ENCODE data around the gene FREM1. TPM values are rescaled to one million over a fixed set of nuclear protein-coding genes. Genes with fewer than 3 reads are reported as not detected.

The FREM1 gene
- total and polyA plus RNA-seq, 2 of the 4 experiments (the other 2 are of a cell fraction) = under 0.01 TPM; not detected in 1

DNA sequence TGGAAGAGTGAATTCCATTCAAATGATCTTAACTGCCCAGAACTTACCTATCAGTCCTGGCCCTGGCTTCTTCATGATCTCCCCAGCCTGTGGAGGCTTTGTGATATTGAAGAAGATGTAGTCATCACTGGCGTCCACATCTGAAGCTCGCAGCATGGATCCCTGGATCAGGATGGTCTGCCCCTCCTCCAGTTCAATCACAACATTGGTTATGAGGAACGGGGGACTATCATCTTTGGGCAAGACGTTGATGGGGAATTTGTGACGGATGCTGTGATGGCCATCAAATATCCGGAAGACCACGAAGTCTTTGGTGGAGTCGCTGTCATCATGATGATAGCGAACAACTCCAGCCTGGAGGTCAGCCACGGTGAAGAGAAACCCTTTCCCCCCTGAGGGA is 68.0 kb downstream of the FREM1 start:
- H2BK20ac ChIP-seq (ENCODE audit: low read depth, low read length) = no peak overlapping the region
- H3K4me3 ChIP-seq (ENCODE audit: insufficient read depth, low read depth, low read length) = no peak overlapping the region
- H3K9me1 ChIP-seq (ENCODE audit: insufficient read depth, low read length) = no peaks in the 10 kb centered on the region
- H3K18ac ChIP-seq (ENCODE audit: low read depth, low read length) = no peak overlapping the region
- H3K23ac ChIP-seq (ENCODE audit: low read depth, low read length) = no peak overlapping the region
- POLR2A ChIA-PET (ENCODE audit: unreplicated experiment) = no interaction called here
- no peaks in the 10 kb centered on the region for H3K9me3 ChIP-seq (ENCODE audit: control insufficient read depth, insufficient read depth, low read length)
- no peaks in the 10 kb centered on the region for H3K36me3 ChIP-seq (ENCODE audit: control insufficient read depth, insufficient read depth, low read length)
- CTCF ChIA-PET = no interaction called here
- no peak overlapping the region for H2AK9ac ChIP-seq (replicated peaks; ENCODE audit: low read depth, low read length, poor library complexity)
- H3K27ac ChIP-seq (ENCODE audit: insufficient read depth, low read length) = no peak overlapping the region
- no peak overlapping the region for H3K9ac ChIP-seq (ENCODE audit: low read depth, low read length)
- no peak overlapping the region for H4K8ac ChIP-seq (ENCODE audit: low read depth in 2 of 2, low read length in 2 of 2)
- intact Hi-C loops (cut with micrococcal nuclease) (loop anchor here (10.0 kb wide), 1 partner anchor 1087 kb away; no protein-coding TSS in a partner anchor), in situ Hi-C loops (cut with MboI; ENCODE audit: low sequenced_read_pairs) (loop anchor here (25.0 kb wide), 1 partner anchor 295 kb away; no protein-coding TSS in a partner anchor), dilution Hi-C loops (cut with HindIII; ENCODE audit: low sequenced_read_pairs, unreplicated experiment) (no loop called here)
- H4K20me1 ChIP-seq (ENCODE audit: insufficient read depth, low read length) = no peaks in the 10 kb centered on the region
- no peak overlapping the region for H3K14ac ChIP-seq (replicated peaks; ENCODE audit: low read depth, low read length)
- H2BK120ac ChIP-seq (ENCODE audit: low read depth, low read length) = no peak overlapping the region
- no peak overlapping the region for H2AK5ac ChIP-seq (ENCODE audit: low read depth, low read length)
- no peaks in the 10 kb centered on the region for H3K4me1 ChIP-seq (ENCODE audit: control insufficient read depth, insufficient read depth, low read length)
- H3K79me1 ChIP-seq (ENCODE audit: low read depth in 1 of 2, low read length in 2 of 2) = no peaks in the 10 kb centered on the region
- no peak overlapping the region for H3K4ac ChIP-seq (ENCODE audit: low read depth, low read length)
- no peak overlapping the region for H2AFZ ChIP-seq (replicated peaks; ENCODE audit: low read length, poor library complexity)
- no CpG with 5 or more reads among the region's 10 CpGs for WGBS, 2 experiments (ENCODE audit: extremely low coverage in 2 of 2, insufficient read length in 1 of 2)
- no peak for ATAC-seq (ENCODE audit: low read depth)
- no peaks in the 10 kb centered on the region for H3K27me3 ChIP-seq (ENCODE audit: control insufficient read depth, insufficient read depth, low read length)
- no peak overlapping the region for H4K91ac ChIP-seq (ENCODE audit: insufficient read depth, low read depth, low read length)
- TF ChIP-seq SMC3 (IDR thresholded peaks at IDR 0.05; ENCODE audit: low read depth, low read length) = no peak
- TF ChIP-seq RAD21 (IDR thresholded peaks at IDR 0.05; ENCODE audit: low read length) = no peak
- TF ChIP-seq, protein P1, sequence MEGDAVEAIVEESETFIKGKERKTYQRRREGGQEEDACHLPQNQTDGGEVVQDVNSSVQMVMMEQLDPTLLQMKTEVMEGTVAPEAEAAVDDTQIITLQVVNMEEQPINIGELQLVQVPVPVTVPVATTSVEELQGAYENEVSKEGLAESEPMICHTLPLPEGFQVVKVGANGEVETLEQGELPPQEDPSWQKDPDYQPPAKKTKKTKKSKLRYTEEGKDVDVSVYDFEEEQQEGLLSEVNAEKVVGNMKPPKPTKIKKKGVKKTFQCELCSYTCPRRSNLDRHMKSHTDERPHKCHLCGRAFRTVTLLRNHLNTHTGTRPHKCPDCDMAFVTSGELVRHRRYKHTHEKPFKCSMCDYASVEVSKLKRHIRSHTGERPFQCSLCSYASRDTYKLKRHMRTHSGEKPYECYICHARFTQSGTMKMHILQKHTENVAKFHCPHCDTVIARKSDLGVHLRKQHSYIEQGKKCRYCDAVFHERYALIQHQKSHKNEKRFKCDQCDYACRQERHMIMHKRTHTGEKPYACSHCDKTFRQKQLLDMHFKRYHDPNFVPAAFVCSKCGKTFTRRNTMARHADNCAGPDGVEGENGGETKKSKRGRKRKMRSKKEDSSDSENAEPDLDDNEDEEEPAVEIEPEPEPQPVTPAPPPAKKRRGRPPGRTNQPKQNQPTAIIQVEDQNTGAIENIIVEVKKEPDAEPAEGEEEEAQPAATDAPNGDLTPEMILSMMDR (conservative IDR thresholded peaks at IDR 0.05; ENCODE audit: low read depth, low read length) = no peak
- TF ChIP-seq MAZ (IDR thresholded peaks at IDR 0.05; ENCODE audit: borderline replicate concordance, low read depth, low read length) = no peak
- TF ChIP-seq NFE2L2 (IDR thresholded peaks at IDR 0.05; ENCODE audit: low read depth, low read length) = no peak
- no peak for TF ChIP-seq RCOR1 (IDR thresholded peaks at IDR 0.05; ENCODE audit: insufficient replicate concordance, low read length)
- no peak for TF ChIP-seq RFX5 (IDR thresholded peaks at IDR 0.05; ENCODE audit: low read depth, low read length)
- TF ChIP-seq MXI1 (IDR thresholded peaks at IDR 0.05; ENCODE audit: borderline replicate concordance, low read depth, low read length) = no peak
- TF ChIP-seq, protein P2, sequence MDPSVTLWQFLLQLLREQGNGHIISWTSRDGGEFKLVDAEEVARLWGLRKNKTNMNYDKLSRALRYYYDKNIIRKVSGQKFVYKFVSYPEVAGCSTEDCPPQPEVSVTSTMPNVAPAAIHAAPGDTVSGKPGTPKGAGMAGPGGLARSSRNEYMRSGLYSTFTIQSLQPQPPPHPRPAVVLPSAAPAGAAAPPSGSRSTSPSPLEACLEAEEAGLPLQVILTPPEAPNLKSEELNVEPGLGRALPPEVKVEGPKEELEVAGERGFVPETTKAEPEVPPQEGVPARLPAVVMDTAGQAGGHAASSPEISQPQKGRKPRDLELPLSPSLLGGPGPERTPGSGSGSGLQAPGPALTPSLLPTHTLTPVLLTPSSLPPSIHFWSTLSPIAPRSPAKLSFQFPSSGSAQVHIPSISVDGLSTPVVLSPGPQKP (IDR thresholded peaks at IDR 0.05; ENCODE audit: borderline replicate concordance, low read depth, low read length) = no peak
- TF ChIP-seq POLR2A (IDR thresholded peaks at IDR 0.05; ENCODE audit: low read depth, low read length) = no peak
- TF ChIP-seq, protein P3, sequence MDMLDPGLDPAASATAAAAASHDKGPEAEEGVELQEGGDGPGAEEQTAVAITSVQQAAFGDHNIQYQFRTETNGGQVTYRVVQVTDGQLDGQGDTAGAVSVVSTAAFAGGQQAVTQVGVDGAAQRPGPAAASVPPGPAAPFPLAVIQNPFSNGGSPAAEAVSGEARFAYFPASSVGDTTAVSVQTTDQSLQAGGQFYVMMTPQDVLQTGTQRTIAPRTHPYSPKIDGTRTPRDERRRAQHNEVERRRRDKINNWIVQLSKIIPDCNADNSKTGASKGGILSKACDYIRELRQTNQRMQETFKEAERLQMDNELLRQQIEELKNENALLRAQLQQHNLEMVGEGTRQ (IDR thresholded peaks at IDR 0.05; ENCODE audit: low read depth, low read length) = no peak
- TF ChIP-seq CHD1 (IDR thresholded peaks at IDR 0.05; ENCODE audit: low read depth, low read length) = no peak
- TF ChIP-seq FOS (IDR thresholded peaks at IDR 0.05; ENCODE audit: low read depth, low read length) = no peak
- no peak for TF ChIP-seq BHLHE40 (IDR thresholded peaks at IDR 0.05; ENCODE audit: low read depth, low read length)
- no peak for TF ChIP-seq MAFK (IDR thresholded peaks at IDR 0.05; ENCODE audit: low read depth, low read length)
- TF ChIP-seq CEBPB (IDR thresholded peaks at IDR 0.05; ENCODE audit: low read depth, low read length) = no peak
- no peak overlapping the region for H4K5ac ChIP-seq (ENCODE audit: low read depth, low read length)
- no peak overlapping the region for H2BK15ac ChIP-seq (ENCODE audit: low read depth, low read length)
- BruUV-seq (replicated peaks) = no TSS peak
- H2BK5ac ChIP-seq (ENCODE audit: low read depth, low read length, poor library complexity, severe bottlenecking) = no peak overlapping the region
- H3K4me2 ChIP-seq (ENCODE audit: low read depth, low read length) = no peak overlapping the region
- no peak overlapping the region for H3K56ac ChIP-seq (ENCODE audit: extremely low read depth, insufficient read depth, low read length)
- DNase-seq = no peak

All from IMR-90 (cell line).